HT1080 (cell line): ENCODE measurements around the gene TENM4. TPM values are rescaled to one million over a fixed set of nuclear protein-coding genes. Genes with fewer than 3 reads are reported as not detected.

Source experiments
- DNase-seq: peaks from one replicate; pipeline ENCODE4 v3.0.0-alpha.2; 2015; ENCODE audit warnings: low read depth
- total RNA-seq: library from RNA; depleted of rRNA; stranded (reverse); fragments of >200 nt; shearing (Covaris generic); gene quantifications from 2 replicates; pipeline ENCODE4 v1.2.3, GENCODE V29; 2014

The TENM4 gene
- total RNA-seq, 1 experiment from 2014 or later: 33.5 TPM

DNA sequence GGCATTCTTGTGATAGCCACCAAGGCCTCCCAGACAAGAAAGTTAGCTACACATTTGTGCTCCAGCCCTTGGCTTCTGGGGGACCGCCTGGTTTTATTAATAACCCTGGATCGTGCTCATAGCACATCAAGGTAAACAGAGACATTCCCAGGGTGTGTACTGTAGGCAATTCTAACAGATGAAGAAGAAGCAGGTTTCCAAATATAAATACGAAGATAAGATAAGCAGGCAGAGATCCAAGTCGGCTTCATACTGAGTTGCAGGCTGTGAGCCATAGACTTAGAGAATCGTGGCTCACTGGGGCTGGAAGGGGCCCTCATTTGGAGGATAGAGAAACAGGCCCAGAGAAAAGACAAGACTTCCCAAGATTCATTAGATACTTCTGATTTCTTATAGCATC, 131.4 kb downstream of the TENM4 start:
- DNase-seq: no peak

DNA sequence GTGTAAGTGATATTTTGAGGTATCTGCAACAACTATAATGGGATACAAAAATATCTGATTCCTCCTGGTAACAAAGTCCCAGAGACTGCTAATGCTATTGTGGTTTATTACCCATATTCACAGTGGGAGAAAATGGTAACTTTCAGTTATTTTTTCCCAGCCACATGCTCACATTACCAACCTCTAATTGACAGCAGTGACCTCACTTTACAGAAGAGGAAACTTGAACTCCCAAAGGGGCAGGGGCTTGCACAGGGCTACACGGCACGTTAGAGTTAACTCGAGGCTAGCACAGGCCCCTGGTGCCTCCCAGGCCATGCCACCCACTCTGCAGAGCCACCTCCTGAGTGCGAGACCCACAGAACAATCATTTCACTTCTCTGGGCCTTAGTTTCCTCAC, 132.4 kb downstream of the TENM4 start:
- DNase-seq: no peak

DNA sequence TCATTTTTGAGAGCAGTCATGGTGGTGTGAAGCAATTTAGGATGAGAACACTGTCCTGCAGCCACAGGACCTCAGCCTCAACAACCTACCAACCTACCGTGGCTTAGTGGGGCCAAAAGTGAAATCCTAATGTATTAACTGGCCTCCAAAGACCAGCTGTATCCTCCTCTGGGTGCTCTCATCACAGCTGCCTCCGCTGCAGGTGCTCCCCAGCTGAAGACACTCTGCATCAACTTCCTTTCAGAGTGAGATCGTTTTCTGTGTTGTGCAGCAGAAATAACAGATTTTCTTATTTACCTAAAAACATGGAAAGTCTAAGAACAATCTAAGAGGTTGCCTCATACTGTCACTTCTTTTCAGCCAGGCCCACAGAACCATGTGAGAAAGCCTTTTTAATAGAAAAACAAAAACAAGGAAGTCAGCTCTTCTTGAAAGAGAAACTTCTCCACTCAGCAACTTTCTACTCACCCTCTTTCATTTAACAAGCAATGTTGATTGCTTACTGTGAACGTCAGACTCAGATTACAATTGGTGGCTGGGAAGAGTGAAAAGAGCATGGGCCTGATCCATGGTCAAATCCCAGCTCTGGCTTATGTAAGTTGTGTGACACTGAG, 136.1 kb downstream of the TENM4 start:
- DNase-seq: no peak

DNA sequence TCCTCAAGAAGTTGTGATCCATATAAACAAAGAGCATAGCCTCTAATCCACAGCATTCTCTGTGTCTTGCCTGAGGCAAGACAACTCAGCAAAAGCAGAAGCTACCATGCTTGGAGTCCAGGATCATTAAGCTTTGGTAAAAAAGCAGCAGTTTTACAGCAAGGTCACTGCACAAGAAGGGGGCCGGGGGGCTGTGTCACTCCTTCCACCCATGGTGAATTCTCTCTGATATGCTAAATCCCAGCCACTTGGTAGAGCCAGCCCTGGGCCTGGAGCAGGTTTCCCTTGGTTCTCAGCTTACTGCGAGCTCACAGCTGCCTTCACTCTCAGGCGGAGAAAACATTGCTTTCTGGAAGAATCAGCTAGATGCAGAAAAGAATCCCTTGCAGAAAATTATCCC, 144.7 kb downstream of the TENM4 start:
- no peak for DNase-seq

DNA sequence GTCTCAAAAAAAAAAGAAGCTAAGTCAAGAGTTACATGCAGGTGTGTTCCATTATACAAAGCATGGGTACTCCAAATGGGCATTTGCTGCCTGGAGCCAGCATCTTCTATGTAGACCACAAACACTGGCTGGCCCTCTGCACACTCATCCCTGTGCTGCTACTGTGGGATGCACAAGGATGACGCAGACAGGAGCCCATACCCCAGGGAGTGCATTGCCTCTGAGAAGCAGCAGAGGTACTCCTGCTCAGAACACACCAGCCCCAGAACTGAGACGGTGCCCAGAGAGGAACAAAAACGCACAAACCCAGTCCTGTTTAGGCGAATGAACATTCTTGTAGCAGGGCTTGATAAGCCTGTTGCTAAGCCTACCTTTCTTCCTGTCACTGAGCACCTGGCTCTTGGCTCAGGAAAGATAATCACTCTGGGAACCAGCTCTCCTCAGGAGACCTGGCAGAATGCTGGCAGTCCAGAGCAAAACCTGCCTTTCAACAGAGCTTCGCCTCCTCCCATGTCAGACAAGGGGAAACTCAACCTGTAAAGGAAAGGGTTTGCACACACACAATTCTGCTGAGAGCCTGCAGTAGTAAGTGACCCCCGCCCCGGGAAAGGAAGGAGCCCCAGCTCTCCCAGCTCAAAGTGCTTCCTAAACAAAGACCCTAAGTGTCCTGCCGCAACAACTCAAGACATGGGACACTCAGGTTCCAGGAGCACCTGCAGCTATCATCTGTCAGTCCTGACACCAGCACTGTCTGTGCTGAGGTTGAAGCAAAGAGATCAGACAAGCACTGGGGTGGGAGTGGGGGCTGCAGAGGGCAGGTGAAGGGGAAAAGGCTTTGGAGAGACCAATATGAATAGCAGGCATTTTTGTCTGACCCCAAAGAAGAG, 145.7 kb downstream of the TENM4 start:
- no peak for DNase-seq

DNA sequence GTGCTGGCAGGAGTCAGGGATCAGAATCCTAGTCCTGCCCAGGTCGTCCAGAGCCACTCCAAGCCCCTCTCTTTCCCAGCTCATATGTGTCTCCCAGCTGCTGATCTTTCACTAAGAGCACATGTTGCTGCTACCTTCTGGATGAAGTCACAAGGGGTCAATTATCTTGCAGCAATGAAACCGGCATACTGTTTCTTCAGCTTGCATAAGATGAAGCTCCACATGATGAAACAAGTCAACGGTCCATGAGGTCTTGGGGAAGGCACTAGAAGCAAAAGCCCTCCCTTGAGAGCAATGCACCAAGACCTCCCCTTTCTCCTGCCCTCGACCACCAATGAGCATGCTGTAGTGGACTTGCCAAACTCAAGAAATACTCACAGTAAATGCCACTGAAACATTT, 148.9 kb downstream of the TENM4 start:
- no peak for DNase-seq

DNA sequence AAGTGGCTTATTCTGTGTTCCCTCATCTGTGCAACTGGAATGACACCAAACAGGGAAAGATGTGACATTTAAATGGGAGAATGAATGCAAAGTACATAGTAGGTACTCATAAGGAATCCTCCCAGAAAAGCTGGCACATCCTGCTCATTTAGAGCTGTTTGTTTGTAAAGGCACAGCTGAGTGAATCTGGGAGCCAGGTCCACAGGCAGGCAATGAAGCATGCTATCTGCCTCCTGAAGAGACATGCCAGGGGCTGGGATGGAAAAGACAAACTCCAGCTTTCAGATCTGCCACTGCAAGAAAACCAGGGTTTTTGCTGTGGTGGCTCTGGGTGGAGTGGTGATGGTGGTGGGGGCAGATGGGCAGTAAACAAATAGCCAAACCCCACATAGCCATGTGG, 150.1 kb downstream of the TENM4 start:
- DNase-seq: no peak

DNA sequence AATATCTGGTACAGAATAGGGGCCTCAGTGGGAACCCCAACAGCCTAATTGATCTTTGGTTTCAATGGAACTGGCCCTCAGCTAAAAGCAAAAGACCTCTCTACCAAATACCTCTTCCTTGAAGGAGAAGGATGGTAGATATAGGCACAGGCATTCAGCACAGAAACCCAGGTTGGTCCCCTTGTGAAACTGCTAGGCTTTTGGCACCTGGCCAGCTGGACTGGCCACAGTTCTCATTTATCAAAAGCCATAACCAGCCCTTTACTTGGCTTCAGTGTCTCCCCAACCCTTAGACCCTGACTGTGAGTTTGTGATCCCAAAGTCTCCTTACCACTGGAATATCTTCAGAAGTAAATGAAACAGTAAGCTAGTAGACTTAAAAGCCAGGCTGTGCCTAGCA, 152.9 kb downstream of the TENM4 start:
- no peak for DNase-seq

DNA sequence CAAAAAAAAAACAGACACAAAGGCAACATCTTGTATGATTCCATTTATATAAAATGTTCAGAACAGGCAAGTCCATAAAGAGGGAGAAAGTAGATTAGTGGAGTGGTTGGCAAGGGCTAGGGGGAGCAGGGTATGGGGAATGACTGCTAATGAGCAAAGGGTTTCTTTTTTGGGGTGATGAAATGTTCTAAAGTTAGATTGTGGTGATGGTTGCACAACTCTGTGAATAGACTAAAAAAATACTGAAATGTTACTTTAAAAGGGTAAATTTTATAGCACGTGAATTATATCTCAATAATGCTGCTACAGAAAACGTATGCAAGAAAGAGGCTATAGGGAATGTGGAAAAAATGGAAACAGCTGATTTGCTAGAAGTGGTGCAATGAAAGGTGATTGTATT, 155.1 kb downstream of the TENM4 start:
- no peak for DNase-seq

DNA sequence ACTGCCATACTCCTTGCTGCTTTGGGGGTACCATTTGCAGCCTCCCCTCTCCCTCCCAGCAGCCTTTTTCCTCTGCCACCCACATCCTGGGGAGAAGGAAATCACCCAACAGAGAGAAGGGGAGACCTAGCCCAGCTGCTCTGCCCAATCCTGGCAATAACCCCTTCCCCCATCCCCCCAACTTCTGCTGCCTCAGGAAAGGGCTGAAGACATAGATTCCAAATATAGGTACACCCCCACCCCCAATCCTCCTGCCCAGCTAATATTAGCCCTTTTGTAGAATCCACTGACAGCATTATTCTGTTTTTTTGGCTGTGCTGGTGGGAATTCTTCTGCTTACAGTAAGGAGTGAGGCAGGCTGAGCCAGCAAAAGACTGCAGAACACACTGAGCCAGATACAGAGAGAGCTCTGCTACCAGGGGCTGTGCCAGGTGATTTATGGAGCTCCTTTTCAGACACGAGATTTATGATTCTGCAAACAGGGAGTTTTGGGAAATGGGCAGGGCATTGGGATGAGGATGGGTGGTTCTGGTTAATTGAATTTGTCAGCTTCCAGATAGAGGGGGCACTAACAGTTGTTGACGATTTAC, 164.0 kb downstream of the TENM4 start:
- no peak for DNase-seq

DNA sequence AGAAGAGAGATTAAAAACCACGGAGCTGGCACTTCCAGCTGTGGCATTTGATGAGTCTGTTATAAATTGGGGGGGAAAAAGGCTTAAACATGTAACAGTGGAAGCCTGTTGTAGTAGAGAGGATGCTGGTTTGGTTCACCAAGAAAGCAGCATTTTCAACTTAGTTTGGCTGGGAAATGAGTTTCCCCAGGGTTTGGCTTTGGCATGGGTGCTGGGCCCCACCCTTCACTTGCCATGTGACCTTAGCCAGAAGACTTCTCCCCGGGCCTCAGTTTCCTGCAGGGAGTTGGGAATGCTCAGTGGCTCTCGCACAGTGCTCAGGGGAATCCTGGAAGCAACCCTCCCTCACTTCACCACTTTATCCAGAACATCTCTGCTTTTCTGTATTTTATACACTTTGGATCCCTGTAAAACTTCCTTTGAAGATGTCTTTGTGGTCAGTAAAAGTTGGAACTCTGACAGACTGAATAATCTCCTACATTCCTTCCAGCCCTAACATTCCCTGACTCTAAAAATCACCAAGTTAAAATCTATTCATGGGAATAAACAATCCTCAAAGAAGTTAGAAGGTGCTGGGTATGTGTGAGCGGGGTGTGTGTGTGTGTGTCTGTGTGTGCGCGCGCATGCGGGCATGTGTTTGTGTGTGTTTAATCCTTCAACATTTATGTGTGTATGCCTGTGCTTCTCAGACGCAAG, 166.0 kb downstream of the TENM4 start:
- peak; percentile 42 for DNase-seq

DNA sequence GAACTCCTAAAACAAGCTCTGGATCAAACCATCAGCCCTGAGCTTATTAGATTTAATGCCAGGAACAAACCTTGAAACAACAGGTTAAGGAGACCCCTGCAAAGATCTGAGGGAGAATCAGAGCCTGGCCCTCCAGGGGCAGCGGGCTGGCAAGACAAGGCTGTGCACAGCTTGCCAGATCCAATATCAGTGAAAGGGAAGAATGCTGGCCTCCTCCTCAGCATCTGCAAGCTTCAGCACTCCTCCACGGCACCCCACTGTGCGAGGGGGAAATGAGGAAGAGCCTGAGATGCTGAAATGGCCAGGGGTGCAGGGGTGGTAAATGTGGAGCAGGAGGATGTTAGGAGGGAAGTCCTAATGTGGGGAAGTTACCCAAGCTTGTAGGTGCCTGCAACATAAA, 167.0 kb downstream of the TENM4 start:
- DNase-seq: no peak

DNA sequence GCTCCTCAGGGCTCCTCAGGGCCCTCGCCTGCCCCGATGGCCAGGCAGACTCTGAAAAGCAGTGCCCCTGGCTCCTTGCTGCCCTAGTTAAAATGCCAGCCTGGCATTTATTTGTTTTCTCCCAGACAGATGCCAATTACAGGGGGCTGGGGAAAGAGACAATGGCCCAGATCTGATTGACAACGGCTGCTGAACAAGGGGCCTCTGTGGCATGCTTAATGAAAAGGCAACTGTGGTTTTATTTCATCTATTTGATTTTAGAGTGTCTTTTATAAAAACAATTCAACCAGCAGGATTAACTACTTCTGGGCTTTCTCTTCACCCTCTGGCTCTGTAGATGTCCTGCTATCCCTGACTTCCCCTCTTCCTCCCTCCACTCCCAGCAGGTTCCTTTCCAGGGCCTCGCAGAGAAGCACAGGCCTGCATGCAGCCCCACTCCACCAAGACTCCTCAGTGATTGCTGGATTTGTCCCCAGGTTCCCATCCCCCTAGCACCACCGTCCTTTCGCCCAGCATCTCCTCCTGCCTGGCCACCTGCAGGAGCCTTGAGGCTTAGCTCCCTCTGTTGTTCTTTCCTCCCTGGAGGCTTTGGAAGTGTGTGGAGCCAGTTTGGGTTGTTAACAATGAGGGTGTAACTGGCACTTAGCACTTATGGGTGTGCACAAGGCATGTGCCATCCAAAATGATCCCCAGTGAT, 171.1 kb downstream of the TENM4 start:
- DNase-seq: no peak

DNA sequence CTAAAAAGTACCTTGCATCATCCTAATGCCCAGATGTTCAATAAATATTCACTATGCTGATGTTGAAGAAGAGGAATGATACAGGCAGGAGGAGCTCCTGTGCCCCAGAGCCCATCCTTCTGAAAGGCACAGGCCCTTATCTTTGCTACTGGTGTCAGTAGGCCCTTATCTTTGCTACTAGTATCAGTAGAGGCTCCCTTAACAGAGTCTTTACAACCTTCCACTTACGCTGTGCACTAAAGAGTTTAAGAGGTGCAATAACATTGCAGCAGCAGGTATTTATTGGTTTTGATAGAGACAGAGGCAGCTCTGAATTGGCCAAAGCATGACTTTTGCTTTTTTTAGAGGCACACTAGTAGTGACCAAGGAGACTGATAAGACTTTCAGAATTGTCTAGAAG, 174.4 kb downstream of the TENM4 start:
- DNase-seq: no peak

DNA sequence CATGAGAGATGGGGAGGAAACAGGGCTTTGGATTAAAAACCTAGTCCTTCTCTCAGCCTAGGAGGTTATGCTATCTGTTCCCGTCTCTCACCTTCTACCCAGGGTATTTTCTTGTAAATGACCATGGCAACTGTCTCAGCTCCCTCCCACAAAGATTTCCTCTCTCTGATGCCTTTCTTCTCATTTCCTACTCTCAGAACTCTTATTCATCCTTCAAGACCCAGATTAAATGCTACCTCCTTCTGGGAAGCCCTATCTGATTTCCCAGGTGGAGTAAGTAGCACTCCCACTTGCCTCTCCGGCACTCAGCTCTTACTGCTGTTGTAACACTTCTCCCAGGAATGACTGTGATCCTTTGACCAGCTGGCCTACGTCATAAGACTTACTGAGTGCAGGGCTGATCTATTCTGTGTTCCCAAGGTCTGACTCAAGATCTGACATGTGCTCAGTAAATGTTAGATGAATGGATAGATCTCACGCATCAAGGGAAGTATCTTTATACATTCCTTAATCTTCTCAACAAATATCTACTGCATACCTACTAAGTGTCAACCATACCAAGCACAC, 175.0 kb downstream of the TENM4 start:
- no peak for DNase-seq

DNA sequence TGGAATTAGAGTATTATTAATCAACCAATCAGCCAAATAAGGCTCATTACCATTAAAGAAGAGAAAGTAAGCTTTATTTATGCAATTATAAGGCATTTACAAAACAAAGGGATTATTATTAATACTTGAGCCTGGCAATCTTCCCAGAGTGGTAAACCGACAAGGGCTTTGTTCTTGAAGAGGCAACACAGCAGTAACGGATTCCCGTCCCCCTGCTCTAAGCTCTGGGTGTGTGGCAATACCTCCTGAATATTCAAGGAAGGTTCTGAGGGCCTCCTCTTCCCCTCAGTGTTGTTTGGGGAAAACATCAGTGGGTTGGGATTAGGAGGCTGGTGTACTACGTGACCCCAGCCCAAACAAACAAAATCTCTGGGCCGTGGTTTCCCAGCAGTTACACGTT, 176.5 kb downstream of the TENM4 start:
- no peak for DNase-seq

DNA sequence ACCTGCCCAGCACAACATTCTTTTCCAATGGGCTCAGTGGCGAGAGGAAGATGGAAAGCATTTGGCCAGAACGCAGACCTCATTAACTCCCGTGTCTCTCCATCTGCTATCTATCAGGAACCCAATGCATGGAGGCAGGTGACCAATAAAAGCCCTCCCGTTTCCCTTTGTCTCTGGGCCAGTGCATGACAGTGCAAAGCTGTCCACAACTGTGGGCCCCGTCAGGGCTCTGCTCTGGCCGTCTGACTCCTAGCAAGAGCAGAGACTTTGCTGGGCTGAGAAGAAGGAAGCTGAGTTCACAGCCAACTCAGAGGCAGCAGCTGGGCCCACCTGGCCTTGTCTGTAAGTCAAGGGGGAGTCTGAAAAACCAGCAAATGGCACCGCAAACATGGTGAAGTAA, 177.8 kb downstream of the TENM4 start:
- DNase-seq: no peak

DNA sequence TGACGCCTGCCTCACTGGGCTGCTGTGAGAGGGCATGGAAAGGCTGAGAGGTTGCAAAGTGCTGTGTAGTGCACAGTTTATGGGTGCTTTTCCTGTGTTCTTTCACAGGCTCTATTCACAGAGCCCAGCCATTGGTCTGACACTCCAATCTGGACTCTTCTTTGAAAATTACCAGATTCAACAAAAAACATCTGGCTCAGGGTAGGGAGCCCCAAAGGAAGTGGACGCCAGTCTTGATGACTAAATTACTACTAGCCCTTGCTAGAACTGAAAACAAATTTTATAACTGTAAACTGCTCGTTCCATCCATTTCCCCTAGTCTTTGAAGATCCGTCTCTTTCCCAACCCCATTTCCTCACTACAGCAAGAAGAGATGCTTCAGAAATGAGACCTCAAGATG, 178.6 kb downstream of the TENM4 start:
- DNase-seq: no peak

DNA sequence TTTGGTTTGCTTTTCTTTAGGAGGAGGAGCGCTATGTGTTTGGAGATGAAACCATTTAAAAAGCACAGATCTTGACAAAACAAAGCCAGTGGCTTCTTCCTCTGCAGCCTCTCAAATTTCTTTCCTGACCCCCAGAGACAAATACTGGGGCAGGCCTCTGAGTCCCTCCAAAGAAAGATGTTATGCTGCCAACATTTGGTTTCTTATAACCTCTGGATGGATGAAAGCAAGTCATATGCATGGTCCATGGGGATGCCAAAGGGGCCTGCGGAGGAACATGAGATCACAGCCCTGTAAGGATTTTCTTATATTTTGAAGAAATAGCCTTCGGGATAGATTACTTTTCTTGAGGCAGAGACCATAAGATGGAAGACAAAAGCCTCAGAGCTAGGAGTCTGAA, 179.1 kb downstream of the TENM4 start:
- DNase-seq: no peak

DNA sequence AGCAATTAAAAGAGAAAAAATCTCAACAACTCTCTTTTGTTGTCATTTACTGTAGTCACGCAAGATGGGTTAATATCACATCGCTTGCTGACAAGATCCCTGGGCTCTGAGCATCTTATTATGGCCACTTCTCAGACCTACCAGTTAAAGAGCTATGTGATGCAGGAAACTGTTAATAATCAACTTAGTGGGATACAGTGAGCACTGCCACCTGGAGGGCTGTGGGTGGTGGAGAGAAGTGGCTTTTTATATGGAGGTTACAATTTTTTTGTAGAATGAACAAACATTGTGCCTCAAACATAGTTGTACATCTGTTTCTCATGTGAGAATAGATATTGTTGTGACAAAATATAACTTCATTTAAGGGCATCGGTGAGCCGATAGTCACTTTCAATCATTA, 181.0 kb downstream of the TENM4 start:
- no peak for DNase-seq

DNA sequence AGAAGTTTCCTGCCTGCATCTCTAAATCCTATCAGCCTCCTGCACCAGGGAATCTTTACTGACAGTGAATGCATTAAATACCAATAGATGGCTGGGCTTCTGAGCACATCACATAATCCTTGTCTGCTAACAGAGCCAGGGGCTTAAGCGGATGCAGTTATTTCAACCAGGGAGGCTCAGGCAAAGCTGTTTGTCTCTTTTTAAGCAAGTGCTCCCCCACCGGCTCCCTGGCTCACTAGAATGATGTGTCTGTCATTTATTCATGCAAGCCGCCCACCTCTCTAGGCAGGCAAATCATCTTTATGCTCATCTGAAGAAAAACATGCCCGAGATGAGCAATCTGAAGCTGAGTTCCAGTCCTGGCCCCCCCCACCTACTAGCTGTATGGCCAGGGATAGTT, 182.3 kb downstream of the TENM4 start:
- DNase-seq: no peak
